B cell (primary cell): ENCODE results near the gene MCTP1. TPM values are rescaled to one million over a fixed set of nuclear protein-coding genes. Genes with fewer than 3 reads are reported as not detected.
"Not testable (repeated sequence)": the region's sequence is repeated elsewhere in the genome, so short reads cannot be mapped to it uniquely, and the experiment has no call there.

Source experiments
- ATAC-seq: fragments of 200-7000 bp; cut with Tn5 transposase; one replicate; pipeline ENCODE4 v1.10.0; 2021; ENCODE audit warnings: low read depth, mild to moderate bottlenecking, moderate number of reproducible peaks, moderate library complexity
- CTCF ChIA-PET: fragments of 350-600 bp; sonication (Branson Sonifier 250); formaldehyde crosslinking; loops from one replicate; lab custom pipeline; 2021; ENCODE audit warnings: antibody characterized with exemption, inconsistent platforms; lab: Charles Lee
- POLR2A ChIA-PET: fragments of 350-600 bp; sonication (Branson Sonifier 250); formaldehyde crosslinking; loops from one replicate; lab custom pipeline; 2021; ENCODE audit warnings: antibody characterized with exemption; lab: Charles Lee
- DNase-seq: peaks from one replicate; pipeline ENCODE4 v3.0.0; 2013
- H2AFZ ChIP-seq: 2 replicates; pipeline ENCODE4 v1.6.1; 2012; ENCODE audit warnings: mild to moderate bottlenecking, low read depth, low read length; ENCODE audit not compliant: insufficient read depth, poor library complexity, severe bottlenecking
- H3K27ac ChIP-seq, 2 donors: 1 replicate in 1 of 2; 2 replicates in 1 of 2; pipeline ENCODE4 v1.5.1; 2012 to 2013; ENCODE audit warnings: low read length in 2 of 2, mild to moderate bottlenecking in 2 of 2, moderate library complexity in 1 of 2
- H3K27me3 ChIP-seq, 4 experiments: fragments of 200-600 bp in 1 of 4; sonication (generic) in 1 of 4; replicated peaks in 1 of 4; 1 replicate in 2 of 4; 2 replicates in 2 of 4; pipeline versions ENCODE4 v1.6.1 to v1.7.0; 2013 to 2016; ENCODE audit warnings: low read length in 3 of 4, mild to moderate bottlenecking in 2 of 4, mixed read lengths in 1 of 4, moderate library complexity in 1 of 4; ENCODE audit not compliant: insufficient read depth in 4 of 4, control insufficient read depth in 3 of 4; ENCODE audit errors: control extremely low read depth in 1 of 4
- H3K36me3 ChIP-seq, 2 experiments: replicated peaks in 1 of 2; 1 replicate in 1 of 2; 2 replicates in 1 of 2; pipeline versions ENCODE4 v1.6.1 to v1.7.1; 2013; ENCODE audit warnings: low read length in 1 of 2; ENCODE audit not compliant: insufficient read depth in 2 of 2, control insufficient read depth in 1 of 2; ENCODE audit errors: control extremely low read depth in 1 of 2, extremely low read depth in 1 of 2
- H3K4me1 ChIP-seq, 2 donors: fragments of 200-600 bp in 1 of 2; sonication (generic) in 1 of 2; 1 replicate in 1 of 2; 2 replicates in 1 of 2; pipeline versions ENCODE4 v1.5.1 to v1.6.1; 2013 to 2017; ENCODE audit warnings: low read length in 2 of 2; ENCODE audit not compliant: control insufficient read depth in 2 of 2, insufficient read depth in 2 of 2
- H3K4me2 ChIP-seq: replicated peaks from 2 replicates; pipeline ENCODE3; 2012; ENCODE audit warnings: mild to moderate bottlenecking, low read depth, low read length; ENCODE audit not compliant: poor library complexity, severe bottlenecking
- H3K4me3 ChIP-seq, 5 experiments: fragments of 200-600 bp in 1 of 5; sonication (generic) in 1 of 5; 1 replicate in 3 of 5; 2 replicates in 2 of 5; pipeline versions ENCODE4 v1.5.1 to v1.7.0; 2011 to 2016; ENCODE audit warnings: low read length in 4 of 5, mild to moderate bottlenecking in 4 of 5, low read depth in 2 of 5, control low read depth in 1 of 5, moderate library complexity in 1 of 5; ENCODE audit not compliant: insufficient read depth in 1 of 5; ENCODE audit errors: control extremely low read depth in 1 of 5, extremely low read depth in 1 of 5
- H3K79me2 ChIP-seq: fragments of 200-600 bp; sonication (generic); one replicate; pipeline ENCODE4 v1.6.0; 2016; ENCODE audit warnings: low read length; ENCODE audit not compliant: control insufficient read depth, insufficient read depth
- H3K9ac ChIP-seq: fragments of 200-600 bp; sonication (generic); 2 replicates; pipeline ENCODE4 v1.6.1; 2017; ENCODE audit warnings: mild to moderate bottlenecking, low read length, moderate library complexity
- H3K9me3 ChIP-seq, 3 donors: one replicate each; pipeline versions ENCODE4 v1.6.1 to v1.7.1; 2013; ENCODE audit warnings: low read length in 2 of 3; ENCODE audit not compliant: control insufficient read depth in 2 of 3, insufficient read depth in 1 of 3; ENCODE audit errors: control extremely low read depth in 1 of 3
- H4K20me1 ChIP-seq: 2 replicates; pipeline ENCODE4 v1.6.0; 2012; ENCODE audit warnings: mild to moderate bottlenecking, low read length; ENCODE audit not compliant: insufficient read depth, control insufficient read depth, poor library complexity, severe bottlenecking
- H3K27ac Mint-ChIP-seq: one replicate; pipeline ENCODE4 v1.8.0; 2021; ENCODE audit warnings: mixed read lengths
- H3K27me3 Mint-ChIP-seq: one replicate; pipeline ENCODE4 v1.8.0; 2021; ENCODE audit warnings: mixed read lengths
- H3K4me1 Mint-ChIP-seq: one replicate; pipeline ENCODE4 v1.8.0; 2021; ENCODE audit warnings: mixed read lengths
- H3K4me3 Mint-ChIP-seq: one replicate; pipeline ENCODE4 v1.8.0; 2021; ENCODE audit warnings: mixed read lengths
- H3K9me3 Mint-ChIP-seq: one replicate; pipeline ENCODE4 v1.8.0; 2022; ENCODE audit warnings: mixed read lengths; ENCODE audit not compliant: insufficient read depth
- EZH2 ChIP-seq: IDR thresholded peaks from 2 replicates; pipeline ENCODE4 v1.6.1; 2012; ENCODE audit warnings: borderline replicate concordance, low read depth, mild to moderate bottlenecking, moderate library complexity, low read length; ENCODE audit not compliant: insufficient read depth, poor library complexity, severe bottlenecking
- WGBS: methylation state at CpG from one replicate; pipeline ENCODE4 v1.1.5; 2013; ENCODE audit warnings: missing lambda C conversion rate; ENCODE audit not compliant: insufficient coverage; 5-methylcytosine and 5-hydroxymethylcytosine counted together
- intact Hi-C: fragments of 100-400 bp; cut with micrococcal nuclease; formaldehyde crosslinking; loops from one replicate; pipeline ENCODE4 v1.10.0; 2022
- polyA plus RNA-seq: library from polyadenylated mRNA; depleted of rRNA; stranded (reverse); fragments of >200 nt; gene quantifications from 2 replicates; pipeline ENCODE4 v1.2.3, GENCODE V29; 2012
- total RNA-seq, 2 donors: library from RNA; stranded (reverse); fragments of 120-200 nt in 1 of 2; gene quantifications; 1 replicate in 1 of 2; 2 replicates in 1 of 2; pipeline versions ENCODE4 v1.2.3 to v1.2.4, GENCODE V29; 2013 to 2022
- TF ChIP-seq, protein P1 (sequence below): fragments of 200-600 bp; IDR thresholded peaks from one replicate; pipeline ENCODE4 v1.8.0; 2022; ENCODE audit warnings: antibody characterized with exemption, mild to moderate bottlenecking

Gene MCTP1
- total and polyA plus RNA-seq, 2 donors (not counting 1 experiment from before 2014, with no cell fraction given), result 0.42 to 2.5 TPM

DNA sequence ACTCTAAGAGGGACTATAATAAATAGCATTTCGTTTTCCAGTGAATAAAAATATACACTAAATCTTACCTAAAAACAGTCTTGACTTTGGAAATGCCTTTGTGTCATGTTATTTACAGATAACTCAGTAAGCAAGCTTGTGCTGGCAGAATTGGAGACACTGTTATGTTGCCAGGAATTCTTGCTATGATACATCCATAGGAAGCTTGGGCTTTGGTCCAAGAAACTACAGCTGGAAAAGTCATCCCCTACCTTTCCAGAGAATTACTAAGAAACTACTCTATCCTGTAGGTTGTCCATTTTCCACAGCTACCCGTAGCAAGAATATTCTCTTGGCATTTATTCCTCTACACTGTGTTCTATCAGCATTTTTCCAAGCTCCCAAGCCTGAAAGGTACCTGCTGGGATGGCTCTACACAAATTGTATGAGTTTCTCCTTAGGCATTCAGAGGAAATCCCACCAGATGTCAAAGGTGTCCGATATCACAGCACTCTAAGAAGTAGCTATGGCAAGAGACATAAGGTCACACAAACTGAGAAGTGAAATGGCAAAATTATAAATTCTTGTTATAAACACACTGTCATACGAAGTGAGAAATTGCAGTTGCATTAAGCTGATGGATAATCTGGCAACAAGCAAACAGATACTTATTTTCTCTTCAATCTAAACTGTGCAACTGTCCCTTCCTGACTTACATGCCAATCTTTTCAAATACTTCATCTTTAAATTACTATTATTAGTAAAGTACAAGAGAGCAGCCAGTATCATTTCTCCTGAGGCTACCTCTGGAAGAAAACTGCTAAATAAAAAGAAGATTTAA, 68.5 kb downstream of the MCTP1 start:
- Histone ChIP-seq H3K4me1 (no peaks in the 10 kb centered on the region), H3K9ac (no peak overlapping the region), H3K4me3 (no peak overlapping the region), H3K36me3 (no peaks in the 10 kb centered on the region), H2AFZ (no peak overlapping the region), H3K9me3 (no peaks in the 10 kb centered on the region), H3K27me3 (no peaks in the 10 kb centered on the region), H4K20me1 (no peaks in the 10 kb centered on the region), H3K27ac (no peak overlapping the region), H3K4me2 (no peak overlapping the region), H3K79me2 (no peaks in the 10 kb centered on the region)
- POLR2A ChIA-PET, result no interaction called here
- TF ChIP-seq EZH2, result no peak
- TF ChIP-seq, protein P1, sequence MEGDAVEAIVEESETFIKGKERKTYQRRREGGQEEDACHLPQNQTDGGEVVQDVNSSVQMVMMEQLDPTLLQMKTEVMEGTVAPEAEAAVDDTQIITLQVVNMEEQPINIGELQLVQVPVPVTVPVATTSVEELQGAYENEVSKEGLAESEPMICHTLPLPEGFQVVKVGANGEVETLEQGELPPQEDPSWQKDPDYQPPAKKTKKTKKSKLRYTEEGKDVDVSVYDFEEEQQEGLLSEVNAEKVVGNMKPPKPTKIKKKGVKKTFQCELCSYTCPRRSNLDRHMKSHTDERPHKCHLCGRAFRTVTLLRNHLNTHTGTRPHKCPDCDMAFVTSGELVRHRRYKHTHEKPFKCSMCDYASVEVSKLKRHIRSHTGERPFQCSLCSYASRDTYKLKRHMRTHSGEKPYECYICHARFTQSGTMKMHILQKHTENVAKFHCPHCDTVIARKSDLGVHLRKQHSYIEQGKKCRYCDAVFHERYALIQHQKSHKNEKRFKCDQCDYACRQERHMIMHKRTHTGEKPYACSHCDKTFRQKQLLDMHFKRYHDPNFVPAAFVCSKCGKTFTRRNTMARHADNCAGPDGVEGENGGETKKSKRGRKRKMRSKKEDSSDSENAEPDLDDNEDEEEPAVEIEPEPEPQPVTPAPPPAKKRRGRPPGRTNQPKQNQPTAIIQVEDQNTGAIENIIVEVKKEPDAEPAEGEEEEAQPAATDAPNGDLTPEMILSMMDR, result no peak
- 100% methylated on average over 1 of the region's 4 CpGs for WGBS
- ATAC-seq (no peak), DNase-seq (no peak)
- intact Hi-C loops, result no loop called here
- Mint-ChIP-seq H3K27ac (no peak overlapping the region), H3K27me3 (no peaks in the 10 kb centered on the region), H3K4me3 (no peak overlapping the region), H3K4me1 (no peaks in the 10 kb centered on the region), H3K9me3 (peaks cover 2% of the 10 kb centered on the region)
- CTCF ChIA-PET, result no interaction called here

DNA sequence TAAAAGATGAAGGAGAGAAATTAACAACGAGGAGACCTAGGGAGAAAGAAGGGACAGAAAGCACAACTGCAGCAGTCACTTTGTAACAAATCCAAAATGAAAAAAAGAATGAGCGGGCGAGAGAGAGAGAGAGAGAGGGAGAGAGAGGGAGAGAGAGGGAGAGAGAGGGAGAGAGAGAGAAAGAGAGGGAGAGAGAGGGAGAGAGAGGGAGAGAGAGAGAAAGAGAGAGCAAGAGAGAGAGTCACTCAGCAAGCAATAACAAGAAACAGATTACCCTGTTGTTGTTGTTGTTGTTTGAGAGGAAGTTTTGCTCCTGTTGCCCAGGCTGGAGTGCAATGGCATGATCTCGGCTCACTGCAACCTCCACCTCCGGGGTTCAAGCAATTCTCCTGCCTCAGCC, 77.1 kb downstream of the MCTP1 start:
- intact Hi-C loops, DNase-seq, H3K4me3 ChIP-seq, H3K79me2 ChIP-seq, H3K4me1 Mint-ChIP-seq, H3K9me3 Mint-ChIP-seq, H2AFZ ChIP-seq, H4K20me1 ChIP-seq, H3K9me3 ChIP-seq, CTCF ChIA-PET, H3K36me3 ChIP-seq, ATAC-seq, H3K4me2 ChIP-seq, H3K27ac Mint-ChIP-seq, H3K27me3 ChIP-seq, H3K9ac ChIP-seq, H3K4me3 Mint-ChIP-seq, H3K4me1 ChIP-seq, H3K27ac ChIP-seq, POLR2A ChIA-PET, H3K27me3 Mint-ChIP-seq: not testable (repeated sequence)
- 87% methylated on average over 3 of the region's 5 CpGs for WGBS
